ENCODE results near the gene GCFC2. TPM values are rescaled to one million over a fixed set of nuclear protein-coding genes. Genes with fewer than 3 reads are reported as not detected.

GCFC2 gene
- total and polyA plus RNA-seq, 2 of the 13 experiments (the other 11 are each of a cell fraction or from before 2014, with no cell fraction given), result 26.8 to 49.0 TPM

DNA sequence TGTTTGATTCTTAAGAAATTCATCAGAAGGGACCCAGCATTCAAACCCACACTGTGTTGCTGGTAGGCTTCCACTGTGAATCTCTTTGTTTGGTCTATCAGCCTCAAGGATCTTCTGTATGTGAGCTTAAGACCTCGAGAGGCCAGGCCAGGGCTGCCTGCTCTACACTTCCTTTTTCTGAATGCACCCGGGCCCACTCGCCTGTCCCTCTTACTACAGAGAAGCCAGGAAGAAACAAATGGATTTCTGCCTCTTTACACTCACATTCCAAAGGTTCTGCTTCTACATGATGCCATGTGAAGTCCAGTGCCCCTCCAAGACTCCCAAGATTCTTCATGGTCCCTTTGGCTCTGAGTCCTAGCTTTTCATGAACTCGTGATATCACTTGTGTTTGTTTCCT is 89.5 kb downstream of the GCFC2 start:
- Histone ChIP-seq H3K4me2 (ENCODE audit: low read depth, low read length) (no peak overlapping the region), H3K27me3 (ENCODE audit: control insufficient read depth in 1 of 2, insufficient read depth in 2 of 2, low read length in 2 of 2) (no peaks in the 10 kb centered on the region; a peak in 1 of 5 replicates), H2AFZ (ENCODE audit: low read length) (no peak overlapping the region), H3K36me3 (replicated peaks in 1 of 2; ENCODE audit: control insufficient read depth in 1 of 2, insufficient read depth in 2 of 2, low read length in 2 of 2) (no peaks in the 10 kb centered on the region), H3K9ac (ENCODE audit: insufficient read depth, low read depth, low read length) (no peak overlapping the region), H4K20me1 (ENCODE audit: insufficient read depth, low read length) (no peaks in the 10 kb centered on the region), H3K4me1 (ENCODE audit: insufficient read depth, low read length) (no peaks in the 10 kb centered on the region), H3K79me2 (ENCODE audit: insufficient read depth, low read length) (no peaks in the 10 kb centered on the region), H3K4me3 (replicated peaks in 1 of 3; ENCODE audit: insufficient read depth in 1 of 3, low read depth in 2 of 3, low read length in 3 of 3) (no peak overlapping the region), H3K27ac (ENCODE audit: extremely low read length, insufficient read depth, low read length) (no peak overlapping the region), H3K9me3 (ENCODE audit: low read length) (no peaks in the 10 kb centered on the region)
- POLR2A ChIA-PET, result no interaction called here
- DNase-seq (ENCODE audit: low spot score) (no peak), FAIRE-seq (no peak), ATAC-seq (no peak)
- 52% methylated on average over 4 of the region's 4 CpGs for WGBS (ENCODE audit: low lambda C conversion rate)
- CTCF ChIA-PET (ENCODE audit: low intra/inter-chr PET ratio, low total read pairs), result no interaction called here
- TF ChIP-seq, protein P1, sequence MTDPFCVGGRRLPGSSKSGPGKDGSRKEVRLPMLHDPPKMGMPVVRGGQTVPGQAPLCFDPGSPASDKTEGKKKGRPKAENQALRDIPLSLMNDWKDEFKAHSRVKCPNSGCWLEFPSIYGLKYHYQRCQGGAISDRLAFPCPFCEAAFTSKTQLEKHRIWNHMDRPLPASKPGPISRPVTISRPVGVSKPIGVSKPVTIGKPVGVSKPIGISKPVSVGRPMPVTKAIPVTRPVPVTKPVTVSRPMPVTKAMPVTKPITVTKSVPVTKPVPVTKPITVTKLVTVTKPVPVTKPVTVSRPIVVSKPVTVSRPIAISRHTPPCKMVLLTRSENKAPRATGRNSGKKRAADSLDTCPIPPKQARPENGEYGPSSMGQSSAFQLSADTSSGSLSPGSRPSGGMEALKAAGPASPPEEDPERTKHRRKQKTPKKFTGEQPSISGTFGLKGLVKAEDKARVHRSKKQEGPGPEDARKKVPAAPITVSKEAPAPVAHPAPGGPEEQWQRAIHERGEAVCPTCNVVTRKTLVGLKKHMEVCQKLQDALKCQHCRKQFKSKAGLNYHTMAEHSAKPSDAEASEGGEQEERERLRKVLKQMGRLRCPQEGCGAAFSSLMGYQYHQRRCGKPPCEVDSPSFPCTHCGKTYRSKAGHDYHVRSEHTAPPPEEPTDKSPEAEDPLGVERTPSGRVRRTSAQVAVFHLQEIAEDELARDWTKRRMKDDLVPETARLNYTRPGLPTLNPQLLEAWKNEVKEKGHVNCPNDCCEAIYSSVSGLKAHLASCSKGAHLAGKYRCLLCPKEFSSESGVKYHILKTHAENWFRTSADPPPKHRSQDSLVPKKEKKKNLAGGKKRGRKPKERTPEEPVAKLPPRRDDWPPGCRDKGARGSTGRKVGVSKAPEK (CRISPR knock-in tag; IDR thresholded peaks at IDR 0.05; ENCODE audit: borderline replicate concordance), result no peak
- TF ChIP-seq ZNF484 (CRISPR knock-in tag; IDR thresholded peaks at IDR 0.05; ENCODE audit: borderline replicate concordance, low read depth) (no peak), IKZF4 (CRISPR knock-in tag; IDR thresholded peaks at IDR 0.05; ENCODE audit: borderline replicate concordance, low read depth, not compliant biosample characterization) (no peak), ZNF720 (CRISPR knock-in tag; IDR thresholded peaks at IDR 0.05) (no peak), PHF8 (CRISPR knock-in tag; IDR thresholded peaks at IDR 0.05) (no peak), ZNF761 (CRISPR knock-in tag; conservative IDR thresholded peaks at IDR 0.05) (no peak), ZNF746 (CRISPR knock-in tag; IDR thresholded peaks at IDR 0.05) (no peak)
- TF ChIP-seq, protein P2, sequence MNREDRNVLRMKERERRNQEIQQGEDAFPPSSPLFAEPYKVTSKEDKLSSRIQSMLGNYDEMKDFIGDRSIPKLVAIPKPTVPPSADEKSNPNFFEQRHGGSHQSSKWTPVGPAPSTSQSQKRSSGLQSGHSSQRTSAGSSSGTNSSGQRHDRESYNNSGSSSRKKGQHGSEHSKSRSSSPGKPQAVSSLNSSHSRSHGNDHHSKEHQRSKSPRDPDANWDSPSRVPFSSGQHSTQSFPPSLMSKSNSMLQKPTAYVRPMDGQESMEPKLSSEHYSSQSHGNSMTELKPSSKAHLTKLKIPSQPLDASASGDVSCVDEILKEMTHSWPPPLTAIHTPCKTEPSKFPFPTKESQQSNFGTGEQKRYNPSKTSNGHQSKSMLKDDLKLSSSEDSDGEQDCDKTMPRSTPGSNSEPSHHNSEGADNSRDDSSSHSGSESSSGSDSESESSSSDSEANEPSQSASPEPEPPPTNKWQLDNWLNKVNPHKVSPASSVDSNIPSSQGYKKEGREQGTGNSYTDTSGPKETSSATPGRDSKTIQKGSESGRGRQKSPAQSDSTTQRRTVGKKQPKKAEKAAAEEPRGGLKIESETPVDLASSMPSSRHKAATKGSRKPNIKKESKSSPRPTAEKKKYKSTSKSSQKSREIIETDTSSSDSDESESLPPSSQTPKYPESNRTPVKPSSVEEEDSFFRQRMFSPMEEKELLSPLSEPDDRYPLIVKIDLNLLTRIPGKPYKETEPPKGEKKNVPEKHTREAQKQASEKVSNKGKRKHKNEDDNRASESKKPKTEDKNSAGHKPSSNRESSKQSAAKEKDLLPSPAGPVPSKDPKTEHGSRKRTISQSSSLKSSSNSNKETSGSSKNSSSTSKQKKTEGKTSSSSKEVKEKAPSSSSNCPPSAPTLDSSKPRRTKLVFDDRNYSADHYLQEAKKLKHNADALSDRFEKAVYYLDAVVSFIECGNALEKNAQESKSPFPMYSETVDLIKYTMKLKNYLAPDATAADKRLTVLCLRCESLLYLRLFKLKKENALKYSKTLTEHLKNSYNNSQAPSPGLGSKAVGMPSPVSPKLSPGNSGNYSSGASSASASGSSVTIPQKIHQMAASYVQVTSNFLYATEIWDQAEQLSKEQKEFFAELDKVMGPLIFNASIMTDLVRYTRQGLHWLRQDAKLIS (CRISPR knock-in tag; IDR thresholded peaks at IDR 0.05), result no peak
- TF ChIP-seq, protein P3, sequence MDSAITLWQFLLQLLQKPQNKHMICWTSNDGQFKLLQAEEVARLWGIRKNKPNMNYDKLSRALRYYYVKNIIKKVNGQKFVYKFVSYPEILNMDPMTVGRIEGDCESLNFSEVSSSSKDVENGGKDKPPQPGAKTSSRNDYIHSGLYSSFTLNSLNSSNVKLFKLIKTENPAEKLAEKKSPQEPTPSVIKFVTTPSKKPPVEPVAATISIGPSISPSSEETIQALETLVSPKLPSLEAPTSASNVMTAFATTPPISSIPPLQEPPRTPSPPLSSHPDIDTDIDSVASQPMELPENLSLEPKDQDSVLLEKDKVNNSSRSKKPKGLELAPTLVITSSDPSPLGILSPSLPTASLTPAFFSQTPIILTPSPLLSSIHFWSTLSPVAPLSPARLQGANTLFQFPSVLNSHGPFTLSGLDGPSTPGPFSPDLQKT (CRISPR knock-in tag; IDR thresholded peaks at IDR 0.05; ENCODE audit: borderline replicate concordance), result no peak
- TF ChIP-seq, protein P4, sequence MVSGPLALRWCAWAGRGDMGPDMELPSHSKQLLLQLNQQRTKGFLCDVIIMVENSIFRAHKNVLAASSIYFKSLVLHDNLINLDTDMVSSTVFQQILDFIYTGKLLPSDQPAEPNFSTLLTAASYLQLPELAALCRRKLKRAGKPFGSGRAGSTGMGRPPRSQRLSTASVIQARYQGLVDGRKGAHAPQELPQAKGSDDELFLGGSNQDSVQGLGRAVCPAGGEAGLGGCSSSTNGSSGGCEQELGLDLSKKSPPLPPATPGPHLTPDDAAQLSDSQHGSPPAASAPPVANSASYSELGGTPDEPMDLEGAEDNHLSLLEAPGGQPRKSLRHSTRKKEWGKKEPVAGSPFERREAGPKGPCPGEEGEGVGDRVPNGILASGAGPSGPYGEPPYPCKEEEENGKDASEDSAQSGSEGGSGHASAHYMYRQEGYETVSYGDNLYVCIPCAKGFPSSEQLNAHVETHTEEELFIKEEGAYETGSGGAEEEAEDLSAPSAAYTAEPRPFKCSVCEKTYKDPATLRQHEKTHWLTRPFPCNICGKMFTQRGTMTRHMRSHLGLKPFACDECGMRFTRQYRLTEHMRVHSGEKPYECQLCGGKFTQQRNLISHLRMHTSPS (CRISPR knock-in tag; IDR thresholded peaks at IDR 0.05; ENCODE audit: low read depth), result no peak
- TF ChIP-seq, protein P5, sequence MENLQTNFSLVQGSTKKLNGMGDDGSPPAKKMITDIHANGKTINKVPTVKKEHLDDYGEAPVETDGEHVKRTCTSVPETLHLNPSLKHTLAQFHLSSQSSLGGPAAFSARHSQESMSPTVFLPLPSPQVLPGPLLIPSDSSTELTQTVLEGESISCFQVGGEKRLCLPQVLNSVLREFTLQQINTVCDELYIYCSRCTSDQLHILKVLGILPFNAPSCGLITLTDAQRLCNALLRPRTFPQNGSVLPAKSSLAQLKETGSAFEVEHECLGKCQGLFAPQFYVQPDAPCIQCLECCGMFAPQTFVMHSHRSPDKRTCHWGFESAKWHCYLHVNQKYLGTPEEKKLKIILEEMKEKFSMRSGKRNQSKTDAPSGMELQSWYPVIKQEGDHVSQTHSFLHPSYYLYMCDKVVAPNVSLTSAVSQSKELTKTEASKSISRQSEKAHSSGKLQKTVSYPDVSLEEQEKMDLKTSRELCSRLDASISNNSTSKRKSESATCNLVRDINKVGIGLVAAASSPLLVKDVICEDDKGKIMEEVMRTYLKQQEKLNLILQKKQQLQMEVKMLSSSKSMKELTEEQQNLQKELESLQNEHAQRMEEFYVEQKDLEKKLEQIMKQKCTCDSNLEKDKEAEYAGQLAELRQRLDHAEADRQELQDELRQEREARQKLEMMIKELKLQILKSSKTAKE (CRISPR knock-in tag; IDR thresholded peaks at IDR 0.05; ENCODE audit: borderline replicate concordance), result no peak
- intact Hi-C loops (cut with micrococcal nuclease; ENCODE audit: unreplicated experiment) (no loop called here), in situ Hi-C loops (cut with HindIII; ENCODE audit: extremely low pct_ligation_motif_present, low pct_unique_long_range_greater_than_20kb) (loop anchor here (25.0 kb wide), 1 partner anchor 559 kb away; no protein-coding TSS in a partner anchor)
- BruUV-seq (replicated peaks), result no TSS peak
